Fibroblast of villous mesenchyme (primary cell): ENCODE data around the gene SH3GL3. TPM values are rescaled to one million over a fixed set of nuclear protein-coding genes. Genes with fewer than 3 reads are reported as not detected.

ENCODE experiments used
- DNase-seq: peaks from one replicate; pipeline ENCODE4 v3.0.0-alpha.2; 2010; ENCODE audit warnings: low read depth
- H3K4me3 ChIP-seq: 2 replicates; pipeline ENCODE4 v1.5.1; 2011; ENCODE audit warnings: low read depth, mild to moderate bottlenecking, low read length
- total RNA-seq: library from RNA; depleted of rRNA; stranded (reverse); fragments of >200 nt; gene quantifications from 2 replicates; pipeline ENCODE4 v1.2.3, GENCODE V29; 2012
- TF ChIP-seq, protein P1 (sequence below): IDR thresholded peaks from 2 replicates; pipeline ENCODE4 v1.5.1; 2012; ENCODE audit warnings: low read depth, mild to moderate bottlenecking, low read length; ENCODE audit not compliant: insufficient read depth

SH3GL3 gene
- total RNA-seq, 1 donor, result under 0.01 TPM

DNA sequence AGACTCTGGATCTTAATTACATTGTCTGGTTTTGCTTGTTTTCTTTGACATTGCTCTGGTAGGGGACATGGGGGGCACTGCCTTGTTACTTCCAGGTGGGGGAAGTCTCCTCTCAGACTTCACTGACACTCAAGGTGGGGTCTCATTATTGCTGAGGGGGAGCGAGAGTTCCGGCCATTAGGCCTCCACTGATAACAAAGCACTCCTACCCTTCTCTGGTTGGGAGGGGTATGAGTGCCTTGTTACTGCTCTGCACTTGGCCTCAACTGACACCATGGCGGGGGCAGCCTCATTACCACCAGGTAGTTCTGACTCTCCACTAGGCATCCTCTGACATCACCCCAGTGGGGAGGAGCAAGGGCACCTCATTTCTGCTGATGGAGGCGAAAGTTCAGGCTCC, 25.7 kb downstream of the SH3GL3 start:
- TF ChIP-seq, protein P1, sequence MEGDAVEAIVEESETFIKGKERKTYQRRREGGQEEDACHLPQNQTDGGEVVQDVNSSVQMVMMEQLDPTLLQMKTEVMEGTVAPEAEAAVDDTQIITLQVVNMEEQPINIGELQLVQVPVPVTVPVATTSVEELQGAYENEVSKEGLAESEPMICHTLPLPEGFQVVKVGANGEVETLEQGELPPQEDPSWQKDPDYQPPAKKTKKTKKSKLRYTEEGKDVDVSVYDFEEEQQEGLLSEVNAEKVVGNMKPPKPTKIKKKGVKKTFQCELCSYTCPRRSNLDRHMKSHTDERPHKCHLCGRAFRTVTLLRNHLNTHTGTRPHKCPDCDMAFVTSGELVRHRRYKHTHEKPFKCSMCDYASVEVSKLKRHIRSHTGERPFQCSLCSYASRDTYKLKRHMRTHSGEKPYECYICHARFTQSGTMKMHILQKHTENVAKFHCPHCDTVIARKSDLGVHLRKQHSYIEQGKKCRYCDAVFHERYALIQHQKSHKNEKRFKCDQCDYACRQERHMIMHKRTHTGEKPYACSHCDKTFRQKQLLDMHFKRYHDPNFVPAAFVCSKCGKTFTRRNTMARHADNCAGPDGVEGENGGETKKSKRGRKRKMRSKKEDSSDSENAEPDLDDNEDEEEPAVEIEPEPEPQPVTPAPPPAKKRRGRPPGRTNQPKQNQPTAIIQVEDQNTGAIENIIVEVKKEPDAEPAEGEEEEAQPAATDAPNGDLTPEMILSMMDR, result no peak
- H3K4me3 ChIP-seq, result no peak overlapping the region
- DNase-seq, result no peak

DNA sequence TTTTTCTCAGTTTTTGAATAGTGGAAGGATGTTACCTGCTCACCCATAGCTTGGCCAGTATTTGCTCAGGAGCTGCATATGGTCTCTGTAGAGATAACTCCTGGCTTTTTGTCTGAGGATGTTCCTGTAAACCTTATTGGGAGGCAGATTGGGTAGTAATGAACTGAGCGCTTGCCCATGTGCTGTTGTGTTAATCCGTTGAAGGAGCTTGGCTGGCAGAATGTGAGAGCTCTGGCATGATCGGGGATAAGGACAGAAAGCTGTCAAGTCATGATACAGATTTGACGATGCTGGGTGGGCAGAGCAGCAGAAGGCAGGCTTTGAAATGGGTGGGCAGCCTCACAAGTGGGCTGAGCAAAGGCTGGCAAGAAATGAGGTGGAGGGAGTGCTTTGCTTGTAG, 27.4 kb downstream of the SH3GL3 start:
- TF ChIP-seq, protein P1, result no peak
- no peak for DNase-seq
- H3K4me3 ChIP-seq, result no peak overlapping the region

DNA sequence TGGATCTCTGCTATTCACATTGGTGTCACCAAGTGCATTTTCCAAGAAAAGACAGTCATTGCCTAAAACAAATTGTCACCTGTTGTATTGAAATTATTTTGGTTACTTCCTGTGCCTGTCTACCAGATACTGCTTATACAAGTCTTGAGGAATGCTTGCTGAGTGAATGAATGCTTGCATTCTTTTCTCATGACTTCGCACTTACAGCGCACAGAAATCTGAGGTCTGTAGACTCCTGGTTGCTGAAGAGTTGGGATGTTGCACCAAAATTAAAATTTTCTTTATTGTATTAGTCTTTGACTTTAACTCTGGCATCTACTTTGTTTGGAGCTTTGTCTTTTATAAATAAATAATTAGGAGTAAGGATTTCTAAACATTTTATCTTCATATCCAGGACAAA, 28.4 kb downstream of the SH3GL3 start:
- TF ChIP-seq, protein P1, result no peak

DNA sequence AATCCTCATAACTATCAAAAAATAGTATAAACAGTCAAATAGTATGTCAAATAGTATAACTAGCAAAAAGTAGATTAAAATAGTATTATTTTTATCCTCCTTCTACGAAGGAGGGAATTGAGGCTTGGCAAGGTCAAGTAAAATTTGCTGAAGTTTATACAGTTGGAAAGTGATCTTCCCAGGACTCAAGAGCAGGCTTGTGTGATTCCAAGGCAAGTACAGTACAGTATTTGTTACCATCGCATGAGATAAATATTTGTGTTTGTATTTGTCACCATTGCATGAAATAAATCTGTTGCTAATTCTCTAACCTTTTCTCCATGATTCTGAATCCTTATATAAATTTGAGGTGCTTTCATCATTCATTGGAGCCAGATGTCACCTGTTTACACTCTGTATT, 28.9 kb downstream of the SH3GL3 start:
- no peak for DNase-seq

More for the DNA sequence above, 28.4 kb downstream of the SH3GL3 start:
- H3K4me3 ChIP-seq, result no peak overlapping the region
- DNase-seq, result peak; percentile 3

DNA sequence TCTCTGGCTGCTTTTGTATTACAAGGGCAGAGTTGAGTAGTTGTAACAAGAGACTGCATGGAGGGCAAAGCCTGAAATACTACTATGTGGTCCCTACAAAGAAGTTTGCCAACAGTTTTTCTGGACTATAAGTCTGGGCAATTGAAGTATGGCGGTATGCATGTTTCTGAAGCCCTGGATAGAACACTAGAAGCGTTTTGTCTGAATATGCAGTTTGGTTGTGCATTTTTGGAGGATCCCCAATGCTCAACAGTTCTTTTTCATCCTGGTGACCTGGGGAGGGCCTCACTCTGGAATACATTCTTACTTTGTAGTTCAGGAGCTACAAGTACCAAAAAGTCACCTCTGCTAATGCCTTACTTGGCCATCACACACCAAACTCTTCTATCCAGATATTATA, 29.6 kb downstream of the SH3GL3 start:
- TF ChIP-seq, protein P1, result no peak
- no peak for DNase-seq
- no peak overlapping the region for H3K4me3 ChIP-seq

More for the DNA sequence above, 28.9 kb downstream of the SH3GL3 start:
- TF ChIP-seq, protein P1, result no peak
- H3K4me3 ChIP-seq, result no peak overlapping the region

DNA sequence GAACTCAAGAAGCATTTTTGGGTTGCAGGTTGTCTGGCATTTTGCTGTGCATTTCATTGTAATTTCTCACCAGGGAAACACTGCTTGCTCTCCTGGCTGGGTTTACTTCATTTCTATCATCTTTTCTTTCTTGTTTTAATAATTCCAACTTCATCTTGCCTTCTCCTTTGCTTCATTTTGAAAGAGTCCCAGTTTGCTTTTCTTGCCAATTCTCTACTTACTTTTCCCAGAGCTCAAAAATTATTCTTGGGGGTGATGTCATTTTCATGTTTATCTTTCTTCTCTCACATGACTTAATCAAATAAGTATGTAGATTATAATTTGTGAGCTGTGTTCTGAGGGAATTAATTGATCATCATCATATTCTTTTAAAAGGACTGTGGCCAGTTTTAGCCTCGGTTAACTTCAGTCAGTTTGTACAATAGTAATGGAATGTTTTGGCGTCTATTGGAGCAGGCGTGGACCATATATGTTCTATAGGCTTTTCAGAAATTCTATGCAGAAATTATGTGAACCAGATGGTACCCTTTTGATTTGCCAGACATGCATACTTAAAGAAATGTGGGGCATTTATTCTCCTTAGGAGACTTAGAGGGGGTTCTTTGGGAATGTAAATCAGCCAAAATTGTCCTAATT, 30.1 kb downstream of the SH3GL3 start:
- no peak for DNase-seq
- TF ChIP-seq, protein P1, result no peak

More for the DNA sequence above, 30.1 kb downstream of the SH3GL3 start:
- no peak overlapping the region for H3K4me3 ChIP-seq
